BE2C (cell line): ENCODE results near the gene SERPINB7.

Experiments
- DNase-seq: peaks from one replicate; pipeline ENCODE4 v3.0.0-alpha.2; 2020
- H3K27me3 ChIP-seq: fragments of 250-450 bp; sonication (Bioruptor Pico); 2 replicates; pipeline ENCODE4 v1.5.1; 2020; ENCODE audit warnings: mild to moderate bottlenecking
- H3K36me3 ChIP-seq: fragments of 250-450 bp; sonication (Bioruptor Pico); 2 replicates; pipeline ENCODE4 v1.5.1; 2020; ENCODE audit warnings: mild to moderate bottlenecking
- H3K4me1 ChIP-seq: fragments of 250-450 bp; sonication (Bioruptor Pico); 2 replicates; pipeline ENCODE4 v1.5.1; 2020
- H3K4me3 ChIP-seq: 2 replicates; pipeline ENCODE4 v1.5.1; 2011; ENCODE audit warnings: low read depth, low read length
- H3K9me3 ChIP-seq: fragments of 250-450 bp; sonication (Bioruptor Pico); 2 replicates; pipeline ENCODE4 v1.5.1; 2020
- TF ChIP-seq, protein P1 (sequence below): IDR thresholded peaks from 2 replicates; pipeline ENCODE4 v1.5.1; 2012; ENCODE audit warnings: mild to moderate bottlenecking, low read depth, low read length

SERPINB7 gene

GRCh38 chr18:63774511-63774910 is 707 bp upstream of the SERPINB7 start:
- Histone ChIP-seq H3K4me1 (no peaks in the 10 kb centered on the region), H3K9me3 (no peaks in the 10 kb centered on the region), H3K4me3 (no peak overlapping the region), H3K27me3 (no peaks in the 10 kb centered on the region), H3K36me3 (no peaks in the 10 kb centered on the region)
- no peak for DNase-seq
- TF ChIP-seq, protein P1, sequence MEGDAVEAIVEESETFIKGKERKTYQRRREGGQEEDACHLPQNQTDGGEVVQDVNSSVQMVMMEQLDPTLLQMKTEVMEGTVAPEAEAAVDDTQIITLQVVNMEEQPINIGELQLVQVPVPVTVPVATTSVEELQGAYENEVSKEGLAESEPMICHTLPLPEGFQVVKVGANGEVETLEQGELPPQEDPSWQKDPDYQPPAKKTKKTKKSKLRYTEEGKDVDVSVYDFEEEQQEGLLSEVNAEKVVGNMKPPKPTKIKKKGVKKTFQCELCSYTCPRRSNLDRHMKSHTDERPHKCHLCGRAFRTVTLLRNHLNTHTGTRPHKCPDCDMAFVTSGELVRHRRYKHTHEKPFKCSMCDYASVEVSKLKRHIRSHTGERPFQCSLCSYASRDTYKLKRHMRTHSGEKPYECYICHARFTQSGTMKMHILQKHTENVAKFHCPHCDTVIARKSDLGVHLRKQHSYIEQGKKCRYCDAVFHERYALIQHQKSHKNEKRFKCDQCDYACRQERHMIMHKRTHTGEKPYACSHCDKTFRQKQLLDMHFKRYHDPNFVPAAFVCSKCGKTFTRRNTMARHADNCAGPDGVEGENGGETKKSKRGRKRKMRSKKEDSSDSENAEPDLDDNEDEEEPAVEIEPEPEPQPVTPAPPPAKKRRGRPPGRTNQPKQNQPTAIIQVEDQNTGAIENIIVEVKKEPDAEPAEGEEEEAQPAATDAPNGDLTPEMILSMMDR: no peak

- DNase-seq: no peak
- TF ChIP-seq, protein P1: no peak
- no peaks in the 10 kb centered on the region for H3K9me3 ChIP-seq
- no peak overlapping the region for H3K4me3 ChIP-seq
- no peaks in the 10 kb centered on the region for H3K36me3 ChIP-seq
- no peaks in the 10 kb centered on the region for H3K27me3 ChIP-seq
- H3K4me1 ChIP-seq: no peaks in the 10 kb centered on the region
Observed at GRCh38 chr18:63779386-63779785, 4.2 kb downstream of the SERPINB7 start.

GRCh38 chr18:63783394-63783793 is 8.2 kb downstream of the SERPINB7 start:
- no peak for DNase-seq
- TF ChIP-seq, protein P1: no peak
- H3K4me1 ChIP-seq: no peaks in the 10 kb centered on the region

DNA sequence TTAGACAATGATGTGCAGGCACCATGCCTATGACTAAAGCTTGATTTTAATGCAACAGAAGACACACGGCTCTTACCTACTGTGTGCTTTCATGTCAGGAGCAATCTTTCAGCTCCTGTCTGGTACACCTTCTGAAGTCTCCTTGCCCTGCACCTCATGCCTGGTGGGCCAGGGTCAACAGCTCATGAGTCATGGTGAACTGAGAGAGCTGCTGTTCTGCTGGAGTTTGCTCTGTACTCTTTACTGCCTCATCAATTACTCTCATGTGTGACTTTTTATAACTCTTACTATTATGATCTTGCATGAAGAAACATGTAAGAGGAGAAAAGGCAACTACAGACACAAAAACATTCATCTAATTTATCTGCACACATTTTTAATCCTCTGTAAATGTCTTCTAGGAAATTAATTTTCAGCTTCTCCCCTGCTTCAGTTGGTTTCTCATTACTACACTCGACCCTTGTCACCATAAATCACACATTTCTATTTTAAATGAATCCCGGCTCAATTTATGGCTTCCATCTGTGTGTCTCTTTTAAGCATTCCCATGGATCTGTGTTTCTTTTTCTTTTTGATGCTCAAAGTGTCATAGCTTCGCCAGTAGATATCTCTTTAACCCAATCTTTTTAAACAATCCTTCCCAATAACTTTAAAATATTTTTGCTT is 9.7 kb downstream of the SERPINB7 start:
- DNase-seq: no peak
- TF ChIP-seq, protein P1: no peak

More at GRCh38 chr18:63783394-63783793, 8.2 kb downstream of the SERPINB7 start:
- Histone ChIP-seq H3K4me3 (no peak overlapping the region), H3K27me3 (no peaks in the 10 kb centered on the region), H3K36me3 (no peaks in the 10 kb centered on the region), H3K9me3 (no peaks in the 10 kb centered on the region)

DNA sequence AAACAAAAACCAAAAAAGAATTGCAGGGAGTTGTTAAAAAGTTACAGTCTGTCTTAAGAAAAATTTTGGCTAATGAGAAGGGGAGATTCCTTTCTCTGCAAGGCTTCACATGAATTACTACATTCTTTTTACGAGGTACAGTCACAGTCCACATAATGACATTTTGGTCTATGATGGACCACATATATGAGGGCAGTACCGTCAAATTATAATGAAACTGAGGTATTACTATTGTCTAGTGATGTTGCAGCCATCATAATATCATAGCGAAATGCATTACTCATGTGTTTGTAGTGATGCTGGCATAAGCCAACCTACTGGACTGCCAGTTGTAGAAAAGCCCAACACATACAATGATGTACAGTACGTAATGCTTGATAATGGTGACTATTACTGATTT is 12.5 kb downstream of the SERPINB7 start:
- Histone ChIP-seq H3K4me1 (no peaks in the 10 kb centered on the region), H3K4me3 (no peak overlapping the region), H3K36me3 (no peaks in the 10 kb centered on the region), H3K9me3 (no peaks in the 10 kb centered on the region), H3K27me3 (no peaks in the 10 kb centered on the region)
- TF ChIP-seq, protein P1: no peak
- DNase-seq: no peak

More for the DNA sequence above, 9.7 kb downstream of the SERPINB7 start:
- H3K9me3 ChIP-seq: no peaks in the 10 kb centered on the region
- no peak overlapping the region for H3K4me3 ChIP-seq
- no peaks in the 10 kb centered on the region for H3K4me1 ChIP-seq
- H3K36me3 ChIP-seq: no peaks in the 10 kb centered on the region
- no peaks in the 10 kb centered on the region for H3K27me3 ChIP-seq

- Histone ChIP-seq H3K27me3 (no peaks in the 10 kb centered on the region), H3K36me3 (no peaks in the 10 kb centered on the region), H3K4me3 (no peak overlapping the region), H3K9me3 (no peaks in the 10 kb centered on the region), H3K4me1 (no peaks in the 10 kb centered on the region)
- no peak for DNase-seq
- TF ChIP-seq, protein P1: no peak
Observed at GRCh38 chr18:63788447-63789096, 13.4 kb downstream of the SERPINB7 start.
